Erythroblast (primary cell): ENCODE measurements around the gene LHPP.

Experiments
- GATA1 ChIP-seq: IDR thresholded peaks from 2 replicates; pipeline ENCODE4 v1.6.1; 2011; ENCODE audit warnings: low read depth, mild to moderate bottlenecking, control low read depth, low read length, moderate library complexity
- POLR2A ChIP-seq: IDR thresholded peaks from 2 replicates; pipeline ENCODE4 v1.6.1; 2011; ENCODE audit warnings: mild to moderate bottlenecking, low read length

DNA sequence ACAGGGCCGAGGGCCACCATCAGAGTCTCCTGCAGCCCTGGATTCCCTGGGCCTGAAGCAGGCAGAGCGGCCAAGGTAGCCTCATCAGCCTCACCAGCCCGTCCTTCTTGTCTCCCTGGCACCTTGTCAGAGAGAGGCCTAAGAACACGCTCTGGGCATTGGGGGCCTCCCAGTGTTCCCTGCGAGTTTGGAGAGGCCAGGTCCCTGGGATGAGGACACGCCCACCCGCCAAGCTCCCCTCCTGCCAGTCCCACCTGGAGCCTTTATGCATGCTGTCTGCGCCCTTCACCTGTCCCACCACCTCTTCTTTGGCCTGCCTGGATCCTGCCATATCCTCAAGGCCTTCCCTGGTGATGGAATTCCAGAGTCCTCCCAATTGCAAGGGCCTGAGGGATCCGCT is 69.2 kb downstream of the LHPP start:
- no peak for TF ChIP-seq POLR2A
- no peak for TF ChIP-seq GATA1
